Measurements from ENCODE around the gene RICTOR. TPM values are rescaled to one million over a fixed set of nuclear protein-coding genes. Genes with fewer than 3 reads are reported as not detected.
A peak's percentile ranks its signal among the peaks of the same experiment; 100 is the strongest.
"Not testable (repeated sequence)": the region's sequence is repeated elsewhere in the genome, so short reads cannot be mapped to it uniquely, and the experiment has no call there.

RICTOR gene
- total RNA-seq, 1 experiment from 2014 or later, result 28.1 TPM

DNA sequence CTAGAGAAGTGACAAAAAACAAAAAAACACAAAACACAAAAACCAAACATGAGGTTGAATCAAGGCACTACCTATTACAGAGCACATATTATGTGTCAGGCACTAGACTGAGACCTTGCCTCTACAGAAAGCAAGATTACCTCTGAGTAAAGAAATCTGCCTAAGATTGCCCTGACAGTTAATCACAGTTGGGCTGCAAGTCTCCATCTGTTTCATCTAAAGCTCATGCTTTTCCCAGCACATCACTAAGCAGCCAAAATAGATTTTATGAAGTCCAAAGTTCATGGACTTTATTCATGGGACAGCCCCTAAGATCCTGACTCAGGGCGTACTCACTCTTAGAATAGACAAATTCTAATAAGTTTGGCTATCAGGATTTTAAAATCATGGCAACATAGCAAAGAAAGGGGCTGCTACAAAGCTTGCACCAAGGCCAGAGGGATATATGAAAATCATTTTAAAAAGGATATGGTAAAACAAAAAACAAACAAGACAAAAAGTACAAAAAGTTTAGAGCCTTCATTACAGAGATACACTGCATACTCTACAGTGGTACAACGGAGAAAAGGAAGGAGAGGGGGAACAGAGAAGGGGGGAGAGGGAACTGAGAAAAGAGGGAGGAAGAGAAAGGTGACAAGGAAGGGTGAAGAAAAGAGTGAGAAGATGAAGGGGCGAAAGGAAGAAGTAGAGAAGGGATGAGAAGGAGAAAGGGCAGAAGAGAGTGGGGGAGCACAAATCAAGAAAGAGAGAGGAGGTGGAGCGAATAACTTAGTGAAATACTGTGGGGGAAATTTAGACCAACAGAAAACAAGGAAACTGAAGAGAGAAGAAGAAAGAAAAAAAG lies 58.2 kb downstream of the RICTOR start:
- Histone ChIP-seq H3K36me3 (ENCODE audit: low read depth, low read length) (peaks cover 35% of the 10 kb centered on the region), H3K4me1 (ENCODE audit: insufficient read depth, low read length) (peaks cover 21% of the 10 kb centered on the region), H3K4me3 (ENCODE audit: low read length) (peak overlapping the region; percentile 16; the same call in 1 of the 2 replicates), H3K9me3 (ENCODE audit: low read length) (no peaks in the 10 kb centered on the region), H3K9ac (ENCODE audit: low read length) (peak overlapping the region; percentile 5; the same call in 1 of the 2 replicates), H4K20me1 (ENCODE audit: low read length) (no peaks in the 10 kb centered on the region), H3K27me3 (ENCODE audit: low read length) (no peaks in the 10 kb centered on the region), H3K27ac (ENCODE audit: low read length) (peak overlapping the region; percentile 53), H3K4me2 (ENCODE audit: low read length) (peak overlapping the region; percentile 41), H3K9me2 (replicated peaks; ENCODE audit: low read length) (no peaks in the 10 kb centered on the region), H3F3A (ENCODE audit: low read length, unreplicated experiment) (no peaks in the 10 kb centered on the region), H3K79me2 (ENCODE audit: low read length) (0 out of 2 replicates have a peak, but pooled peaks cover 5% of the 10 kb centered on the region), H2AFZ (ENCODE audit: low read length) (no peak overlapping the region)
- intact Hi-C loops (cut with micrococcal nuclease), result loop anchor here (5.0 kb wide), 1 partner anchor 46 kb away; no protein-coding TSS in a partner anchor
- no TSS peak for BruUV-seq (replicated peaks)
- peak; percentile 96 for ATAC-seq
- CTCF ChIA-PET, result no interaction called here
- peak; percentile 85 for DNase-seq
- POLR2A ChIA-PET (ENCODE audit: unreplicated experiment), result no interaction called here
- TF ChIP-seq, protein P1, sequence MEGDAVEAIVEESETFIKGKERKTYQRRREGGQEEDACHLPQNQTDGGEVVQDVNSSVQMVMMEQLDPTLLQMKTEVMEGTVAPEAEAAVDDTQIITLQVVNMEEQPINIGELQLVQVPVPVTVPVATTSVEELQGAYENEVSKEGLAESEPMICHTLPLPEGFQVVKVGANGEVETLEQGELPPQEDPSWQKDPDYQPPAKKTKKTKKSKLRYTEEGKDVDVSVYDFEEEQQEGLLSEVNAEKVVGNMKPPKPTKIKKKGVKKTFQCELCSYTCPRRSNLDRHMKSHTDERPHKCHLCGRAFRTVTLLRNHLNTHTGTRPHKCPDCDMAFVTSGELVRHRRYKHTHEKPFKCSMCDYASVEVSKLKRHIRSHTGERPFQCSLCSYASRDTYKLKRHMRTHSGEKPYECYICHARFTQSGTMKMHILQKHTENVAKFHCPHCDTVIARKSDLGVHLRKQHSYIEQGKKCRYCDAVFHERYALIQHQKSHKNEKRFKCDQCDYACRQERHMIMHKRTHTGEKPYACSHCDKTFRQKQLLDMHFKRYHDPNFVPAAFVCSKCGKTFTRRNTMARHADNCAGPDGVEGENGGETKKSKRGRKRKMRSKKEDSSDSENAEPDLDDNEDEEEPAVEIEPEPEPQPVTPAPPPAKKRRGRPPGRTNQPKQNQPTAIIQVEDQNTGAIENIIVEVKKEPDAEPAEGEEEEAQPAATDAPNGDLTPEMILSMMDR (conservative IDR thresholded peaks at IDR 0.05; ENCODE audit: low read depth, low read length), result no peak
- TF ChIP-seq EZH2phosphoT487 (IDR thresholded peaks at IDR 0.05; ENCODE audit: borderline replicate concordance, low read length), result no peak

DNA sequence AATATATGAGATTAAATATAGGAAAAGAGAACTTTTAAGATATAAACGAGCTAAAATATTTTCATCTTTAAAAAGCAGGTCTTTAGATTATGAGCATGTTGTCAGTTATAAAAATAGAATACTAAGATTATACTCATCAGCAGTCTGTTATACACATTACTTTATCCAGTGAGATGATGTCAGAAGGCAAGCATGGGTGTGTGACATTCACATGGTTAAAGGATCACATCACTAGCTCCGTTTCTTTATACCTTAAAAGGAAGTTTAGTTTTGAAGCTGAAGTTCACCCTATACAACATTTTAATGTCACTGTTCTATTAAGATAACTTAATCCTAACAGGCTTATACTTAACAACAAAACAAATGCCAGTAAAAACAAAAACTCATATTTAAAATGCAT lies 59.6 kb downstream of the RICTOR start:
- Histone ChIP-seq H3K9me3 (ENCODE audit: low read length) (no peaks in the 10 kb centered on the region), H3K4me2 (ENCODE audit: low read length) (no peak overlapping the region), H3K79me2 (ENCODE audit: low read length) (0 out of 2 replicates have a peak, but pooled peaks cover 5% of the 10 kb centered on the region), H3K36me3 (ENCODE audit: low read depth, low read length) (peaks cover 32% of the 10 kb centered on the region), H3K4me3 (ENCODE audit: low read length) (no peak overlapping the region), H3K9ac (ENCODE audit: low read length) (no peak overlapping the region), H4K20me1 (ENCODE audit: low read length) (no peaks in the 10 kb centered on the region), H3K9me2 (replicated peaks; ENCODE audit: low read length) (no peaks in the 10 kb centered on the region), H2AFZ (ENCODE audit: low read length) (no peak overlapping the region), H3K4me1 (ENCODE audit: insufficient read depth, low read length) (peaks cover 21% of the 10 kb centered on the region), H3F3A (ENCODE audit: low read length, unreplicated experiment) (no peaks in the 10 kb centered on the region), H3K27me3 (ENCODE audit: low read length) (no peaks in the 10 kb centered on the region), H3K27ac (ENCODE audit: low read length) (no peak overlapping the region)
- DNase-seq, result no peak
- no TSS peak for BruUV-seq (replicated peaks)
- ATAC-seq, result no peak
- intact Hi-C loops (cut with micrococcal nuclease), result no loop called here
- CTCF ChIA-PET, result no interaction called here
- POLR2A ChIA-PET (ENCODE audit: unreplicated experiment), result interaction anchor here (0.5 kb wide), 1 partner anchor 1663 kb away, joined by 3 read pairs; no protein-coding TSS in a partner anchor
- TF ChIP-seq EZH2phosphoT487 (IDR thresholded peaks at IDR 0.05; ENCODE audit: borderline replicate concordance, low read length) (no peak), EZH2 (IDR thresholded peaks at IDR 0.05; ENCODE audit: low read length, unreplicated experiment) (no peak)
- TF ChIP-seq, protein P1 (conservative IDR thresholded peaks at IDR 0.05; ENCODE audit: low read depth, low read length), result no peak

DNA sequence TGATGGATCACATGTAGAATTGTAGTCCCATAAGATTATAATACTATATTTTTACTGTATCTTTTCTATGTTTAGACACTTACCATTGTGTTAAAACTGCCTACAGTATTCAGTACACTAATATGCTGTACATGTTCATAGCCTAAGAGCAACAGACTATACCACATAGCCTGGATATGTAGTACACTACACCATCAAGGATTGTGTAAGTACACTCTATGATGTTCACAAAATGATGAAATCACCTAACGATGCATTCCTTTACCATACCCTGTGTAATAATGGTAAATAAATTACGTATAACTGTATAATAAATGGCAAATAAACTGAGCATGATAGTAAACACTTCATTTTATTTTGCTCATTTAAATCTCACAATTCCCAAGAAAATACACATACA lies 60.3 kb downstream of the RICTOR start:
- no peaks in the 10 kb centered on the region for H3K9me3 ChIP-seq (ENCODE audit: low read length)
- H3K27ac ChIP-seq (ENCODE audit: low read length), result no peak overlapping the region
- POLR2A ChIA-PET (ENCODE audit: unreplicated experiment), result interaction anchor here (0.5 kb wide), 1 partner anchor 1663 kb away, joined by 3 read pairs; no protein-coding TSS in a partner anchor
- H3K4me2 ChIP-seq (ENCODE audit: low read length), result no peak overlapping the region
- TF ChIP-seq EZH2phosphoT487 (IDR thresholded peaks at IDR 0.05; ENCODE audit: borderline replicate concordance, low read length), result no peak
- TF ChIP-seq, protein P1 (conservative IDR thresholded peaks at IDR 0.05; ENCODE audit: low read depth, low read length), result no peak
- no peak for TF ChIP-seq EZH2 (IDR thresholded peaks at IDR 0.05; ENCODE audit: low read length, unreplicated experiment)
- CTCF ChIA-PET, result no interaction called here
- no peaks in the 10 kb centered on the region for H3K27me3 ChIP-seq (ENCODE audit: low read length)
- no peaks in the 10 kb centered on the region for H3K9me2 ChIP-seq (replicated peaks; ENCODE audit: low read length)
- no peak for ATAC-seq
- H3K9ac ChIP-seq (ENCODE audit: low read length), result no peak overlapping the region
- intact Hi-C loops (cut with micrococcal nuclease), result no loop called here
- 0 out of 2 replicates have a peak, but pooled peaks cover 5% of the 10 kb centered on the region for H3K79me2 ChIP-seq (ENCODE audit: low read length)
- peaks cover 29% of the 10 kb centered on the region for H3K36me3 ChIP-seq (ENCODE audit: low read depth, low read length)
- H3F3A ChIP-seq (ENCODE audit: low read length, unreplicated experiment), result no peaks in the 10 kb centered on the region
- H3K4me3 ChIP-seq (ENCODE audit: low read length), result no peak overlapping the region
- peaks cover 21% of the 10 kb centered on the region for H3K4me1 ChIP-seq (ENCODE audit: insufficient read depth, low read length)
- no peaks in the 10 kb centered on the region for H4K20me1 ChIP-seq (ENCODE audit: low read length)
- DNase-seq, result no peak
- no peak overlapping the region for H2AFZ ChIP-seq (ENCODE audit: low read length)
- no TSS peak for BruUV-seq (replicated peaks)

DNA sequence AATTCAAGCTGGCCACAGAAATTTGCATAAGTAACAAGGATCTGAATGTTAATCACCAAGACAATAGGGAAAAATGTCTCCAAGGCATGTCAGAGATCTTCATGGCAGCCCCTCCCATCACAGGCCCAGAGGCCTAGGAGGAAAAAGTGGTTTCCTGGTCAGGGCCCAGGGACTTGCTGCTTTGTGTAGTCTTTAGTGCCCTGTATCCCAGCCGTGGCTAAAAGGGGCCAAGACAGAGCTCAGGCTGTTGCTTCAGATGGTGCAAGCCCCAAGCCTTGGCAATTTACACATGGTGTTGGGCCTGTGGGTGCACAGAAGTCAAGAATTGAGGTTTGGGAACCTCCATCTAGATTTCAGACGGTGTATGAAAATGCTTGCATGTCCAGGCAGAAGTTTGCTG lies 63.2 kb downstream of the RICTOR start:
- Histone ChIP-seq H3K4me1 (ENCODE audit: insufficient read depth, low read length) (peaks cover 14% of the 10 kb centered on the region), H3K36me3 (ENCODE audit: low read depth, low read length) (peaks cover 27% of the 10 kb centered on the region)
- intact Hi-C loops (cut with micrococcal nuclease); H3K79me2 ChIP-seq (ENCODE audit: low read length); H3K9ac ChIP-seq (ENCODE audit: low read length); BruUV-seq (replicated peaks); POLR2A ChIA-PET (ENCODE audit: unreplicated experiment); H3K9me2 ChIP-seq (replicated peaks; ENCODE audit: low read length); CTCF ChIA-PET; H3K9me3 ChIP-seq (ENCODE audit: low read length); H4K20me1 ChIP-seq (ENCODE audit: low read length); ATAC-seq; H3F3A ChIP-seq (ENCODE audit: low read length, unreplicated experiment); H3K4me3 ChIP-seq (ENCODE audit: low read length); DNase-seq; H3K27me3 ChIP-seq (ENCODE audit: low read length); H3K4me2 ChIP-seq (ENCODE audit: low read length); H3K27ac ChIP-seq (ENCODE audit: low read length); H2AFZ ChIP-seq (ENCODE audit: low read length): not testable (repeated sequence)

Measured in PC-3 (cell line).